ENCODE data around the gene AHRR.

Gene AHRR

GRCh38 chr5:439181-439580 is 117.7 kb downstream of the AHRR start:
- DNase-seq: no peak

- DNase-seq: no peak
Observed at GRCh38 chr5:439636-440035, 118.1 kb downstream of the AHRR start.

- DNase-seq: no peak
Observed at GRCh38 chr5:440401-441201, 119.1 kb downstream of the AHRR start.

- DNase-seq: no peak
Observed at GRCh38 chr5:441996-442334, 120.5 kb downstream of the AHRR start.

GRCh38 chr5:442335-443238 is 121.1 kb downstream of the AHRR start, which contains the start of gene EXOC3:
EXOC3 (plus strand) TSS chr5:443176; CDS start chr5:446206, 3,030 bp downstream.
- peak in 54 of 58 donors; percentile 18 to 82 (median 60) for DNase-seq

- DNase-seq: peak in 2 of 58 donors; percentile 64 to 67
Observed at GRCh38 chr5:443239-444151, 122.0 kb downstream of the AHRR start.

- DNase-seq: no peak
Observed at GRCh38 chr5:444226-444625, 122.7 kb downstream of the AHRR start.

- DNase-seq: no peak
Observed at GRCh38 chr5:445591-445990, 124.1 kb downstream of the AHRR start.

GRCh38 chr5:446066-446882 is 124.8 kb downstream of the AHRR start:
- no peak for DNase-seq

- peak in 1 of 58 donors; percentile 33 for DNase-seq
Observed at GRCh38 chr5:446883-447263, 125.4 kb downstream of the AHRR start.

- DNase-seq: no peak
Observed at GRCh38 chr5:447501-447900, 126.0 kb downstream of the AHRR start.

GRCh38 chr5:448061-448765 is 126.7 kb downstream of the AHRR start:
- DNase-seq: peak in 48 of 58 donors; percentile 17 to 85 (median 64)

- peak in 42 of 58 donors; percentile 41 to 90 (median 68) for DNase-seq
Observed at GRCh38 chr5:448766-449090, 127.2 kb downstream of the AHRR start.

GRCh38 chr5:449151-449550 is 127.6 kb downstream of the AHRR start:
- no peak for DNase-seq

GRCh38 chr5:451587-452458 is 130.3 kb downstream of the AHRR start:
- no peak for DNase-seq

- DNase-seq: no peak
Observed at GRCh38 chr5:452978-453710, 131.6 kb downstream of the AHRR start.

GRCh38 chr5:453725-454481 is 132.4 kb downstream of the AHRR start:
- no peak for DNase-seq
